IPS-18c (cell line): ENCODE data around the gene ZNF750.

ENCODE experiments used
- H3K4me3 ChIP-seq: 2 replicates; pipeline ENCODE4 v1.7.0; 2013; ENCODE audit warnings: low read depth, mild to moderate bottlenecking, low read length, moderate library complexity; ENCODE audit not compliant: insufficient read depth
- H3K9me3 ChIP-seq: one replicate; pipeline ENCODE4 v1.6.1; 2013; ENCODE audit warnings: mild to moderate bottlenecking, low read length, moderate library complexity; ENCODE audit not compliant: control insufficient read depth, insufficient read depth

Gene ZNF750

DNA sequence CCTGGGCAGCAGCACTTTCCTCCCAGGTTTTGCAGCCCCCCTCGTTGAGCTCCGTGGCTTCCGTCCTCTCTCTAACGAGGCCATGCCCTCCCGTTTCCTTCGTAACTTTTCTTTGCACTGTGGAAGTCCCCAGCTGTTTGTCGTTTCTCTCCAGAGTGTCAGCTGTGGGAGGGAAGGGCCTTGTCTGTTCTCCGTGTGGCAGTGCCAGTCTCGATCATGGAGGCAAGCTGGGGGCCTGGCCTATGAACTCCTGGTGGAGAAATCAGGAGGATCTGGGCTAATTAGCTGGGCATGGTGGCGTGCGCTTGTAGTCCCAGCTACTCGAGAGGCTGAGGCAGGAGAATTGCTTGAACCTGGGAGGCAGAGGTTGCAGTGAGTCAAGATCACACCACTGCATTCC, 59.6 kb downstream of the ZNF750 start:
- no peaks in the 10 kb centered on the region for H3K9me3 ChIP-seq
- no peak overlapping the region for H3K4me3 ChIP-seq

DNA sequence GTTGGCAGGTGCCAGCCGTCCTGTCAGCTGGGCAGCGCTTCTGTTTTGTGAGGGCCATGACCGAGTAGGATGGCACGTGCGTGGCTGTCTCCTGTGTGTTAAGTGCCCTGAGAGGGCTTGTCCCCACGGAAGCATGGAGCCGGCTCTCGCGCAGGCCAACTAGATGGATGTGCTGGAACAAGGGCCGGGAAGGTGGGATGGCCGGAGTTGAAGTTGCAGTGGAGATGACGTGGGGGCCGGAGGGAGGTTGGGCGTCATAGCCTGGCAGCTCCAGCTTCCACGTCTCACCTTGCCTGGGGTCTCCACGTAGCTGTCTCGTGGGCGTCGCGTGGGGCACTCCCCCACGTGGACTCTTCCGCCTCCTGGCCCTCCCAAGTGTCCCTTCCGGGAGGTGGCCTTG, 60.3 kb downstream of the ZNF750 start:
- H3K4me3 ChIP-seq = no peak overlapping the region
- no peaks in the 10 kb centered on the region for H3K9me3 ChIP-seq
